HG02870 (cell line): ENCODE data around the gene MEPE.

Source experiments
- ATAC-seq: cut with Tn5 transposase; IDR thresholded peaks from one replicate; pipeline ENCODE4 v1.9.1; 2021; ENCODE audit warnings: mild to moderate bottlenecking, moderate library complexity; ENCODE audit not compliant: unreplicated experiment

The MEPE gene

DNA sequence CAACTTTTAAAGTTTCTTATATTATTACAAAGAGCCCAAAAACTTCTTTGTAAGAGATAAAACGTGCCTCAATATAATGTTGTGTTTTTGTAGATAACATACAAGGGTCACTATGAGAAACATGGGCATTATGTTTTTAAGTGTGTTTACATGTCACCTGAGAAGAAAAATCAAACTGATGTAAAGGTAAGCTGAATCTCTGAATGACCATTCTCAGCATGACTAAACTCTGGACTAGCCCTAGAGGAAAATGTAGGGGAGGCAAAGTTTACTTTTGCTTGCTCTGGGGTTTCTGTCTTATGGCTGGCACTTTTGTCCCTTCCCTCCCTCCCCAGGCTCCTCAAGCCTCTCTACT lies 6.8 kb downstream of the MEPE start:
- ATAC-seq, result no peak

DNA sequence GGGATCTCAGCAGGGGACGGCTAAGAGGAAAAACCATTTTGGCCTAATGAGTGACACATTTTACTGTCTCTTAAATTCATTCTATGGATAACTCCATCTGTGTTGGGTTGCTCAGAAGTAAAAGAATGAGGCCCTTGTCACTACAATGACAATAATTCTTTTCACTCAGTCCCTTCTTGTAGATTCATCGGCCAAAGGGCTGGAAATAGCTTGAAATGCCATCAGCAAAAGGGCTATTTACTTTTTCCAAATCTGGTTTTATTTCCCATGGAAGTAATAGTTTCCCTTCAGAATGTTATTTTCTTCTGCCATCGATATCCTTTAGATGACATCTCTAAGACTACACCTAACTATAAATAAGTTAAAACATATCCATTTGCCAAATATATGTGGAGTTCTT lies 7.4 kb downstream of the MEPE start:
- ATAC-seq, result no peak

DNA sequence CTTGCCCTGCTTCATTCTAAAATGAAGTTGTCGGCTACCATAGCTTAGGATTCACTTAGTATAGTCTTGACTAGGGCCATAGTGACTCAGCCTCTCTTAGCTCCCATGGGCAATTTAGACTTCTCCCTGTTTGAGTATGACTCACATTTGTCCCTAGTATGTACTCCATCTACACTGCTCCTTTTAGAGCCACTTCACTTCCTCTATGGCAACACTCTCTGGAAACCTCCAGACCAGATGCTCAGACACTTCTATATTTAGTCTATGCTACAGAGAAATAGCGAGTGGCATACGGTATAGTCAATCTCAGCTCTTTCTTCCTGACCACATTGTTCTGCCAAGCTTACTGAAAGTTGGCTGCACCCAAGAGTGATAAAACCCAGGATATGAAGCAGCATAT lies 11.2 kb downstream of the MEPE start:
- no peak for ATAC-seq

DNA sequence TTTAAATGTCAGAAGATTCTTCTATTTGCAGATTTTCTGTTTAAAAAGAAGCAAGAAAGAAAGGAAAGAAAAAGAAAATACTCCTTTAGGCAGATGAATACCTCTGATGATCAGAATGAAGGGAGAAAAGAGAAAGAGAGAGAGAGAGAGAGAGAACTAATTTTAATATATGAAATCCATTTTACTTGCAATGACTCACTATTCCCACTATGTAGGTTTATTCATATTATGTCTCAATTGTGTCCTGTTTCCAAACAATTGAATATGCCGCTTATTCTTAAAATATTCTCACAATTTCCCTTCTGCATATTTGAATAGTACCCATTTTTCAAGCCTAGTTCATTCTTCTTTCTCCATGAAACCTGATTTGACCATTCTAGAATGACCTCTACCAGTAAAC lies 11.7 kb downstream of the MEPE start:
- no peak for ATAC-seq

DNA sequence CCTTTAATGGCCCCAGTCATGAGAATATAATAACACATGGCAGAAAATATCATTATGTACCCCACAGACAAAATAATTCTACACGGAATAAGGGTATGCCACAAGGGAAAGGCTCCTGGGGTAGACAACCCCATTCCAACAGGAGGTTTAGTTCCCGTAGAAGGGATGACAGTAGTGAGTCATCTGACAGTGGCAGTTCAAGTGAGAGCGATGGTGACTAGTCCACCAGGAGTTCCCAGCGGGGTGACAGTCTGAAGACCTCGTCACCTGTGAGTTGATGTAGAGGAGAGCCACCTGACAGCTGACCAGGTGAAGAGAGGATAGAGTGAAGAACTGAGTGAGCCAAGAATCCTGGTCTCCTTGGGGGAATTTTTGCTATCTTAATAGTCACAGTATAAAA lies 13.5 kb downstream of the MEPE start:
- no peak for ATAC-seq

DNA sequence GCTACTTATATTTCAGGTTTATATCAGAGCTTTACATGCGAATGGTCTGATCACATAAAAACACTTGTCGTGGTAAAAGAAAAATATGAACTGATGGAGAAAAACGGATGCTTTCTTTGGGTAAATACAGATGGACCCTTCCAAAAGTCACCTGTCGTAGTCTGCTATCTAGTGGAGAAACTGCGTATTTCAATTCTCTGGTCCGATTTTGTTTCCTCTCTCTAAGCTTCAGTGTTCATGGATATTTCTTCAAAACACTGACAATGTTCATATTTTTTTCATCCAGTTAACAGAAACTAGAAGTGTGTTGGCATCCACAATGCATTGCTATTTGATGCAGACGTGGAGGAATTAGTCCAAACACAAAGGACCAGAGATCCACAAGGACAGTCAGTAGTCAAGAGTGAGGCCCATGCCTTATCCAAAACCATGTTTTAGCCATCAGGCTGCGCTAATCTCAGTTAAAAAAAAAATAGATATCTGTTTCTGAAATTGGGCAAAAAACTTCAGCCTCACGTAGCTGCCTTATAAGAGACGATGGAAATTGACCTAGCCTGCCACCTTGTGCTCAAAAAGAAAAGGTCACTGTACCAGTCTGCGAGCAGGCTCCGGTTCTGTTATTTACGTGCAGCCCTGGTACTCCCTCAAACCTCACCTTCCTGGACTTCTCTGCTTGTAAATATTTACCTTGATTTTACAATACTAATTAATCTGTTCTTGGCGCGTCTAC lies 16.0 kb downstream of the MEPE start:
- peak; percentile 98 for ATAC-seq

DNA sequence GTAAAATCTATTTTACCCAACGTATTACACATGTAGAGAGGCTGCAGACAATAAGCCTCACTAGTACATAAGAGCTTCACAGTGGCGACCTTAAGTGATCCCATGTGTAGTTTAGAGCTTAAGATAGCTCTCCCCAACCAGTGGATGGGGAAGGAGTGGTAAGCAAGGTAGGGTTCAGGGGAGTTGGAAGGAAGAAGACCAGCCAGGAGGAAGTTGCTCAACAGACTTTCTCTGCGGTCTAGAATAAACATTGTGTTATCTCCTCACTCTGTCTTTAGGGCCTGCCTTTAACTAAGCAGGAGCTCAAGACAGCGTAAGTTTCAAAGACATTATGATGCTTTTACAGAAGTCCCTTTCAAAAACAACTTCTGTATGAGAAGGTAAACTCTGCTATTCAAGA lies 16.8 kb downstream of the MEPE start:
- ATAC-seq, result no peak

DNA sequence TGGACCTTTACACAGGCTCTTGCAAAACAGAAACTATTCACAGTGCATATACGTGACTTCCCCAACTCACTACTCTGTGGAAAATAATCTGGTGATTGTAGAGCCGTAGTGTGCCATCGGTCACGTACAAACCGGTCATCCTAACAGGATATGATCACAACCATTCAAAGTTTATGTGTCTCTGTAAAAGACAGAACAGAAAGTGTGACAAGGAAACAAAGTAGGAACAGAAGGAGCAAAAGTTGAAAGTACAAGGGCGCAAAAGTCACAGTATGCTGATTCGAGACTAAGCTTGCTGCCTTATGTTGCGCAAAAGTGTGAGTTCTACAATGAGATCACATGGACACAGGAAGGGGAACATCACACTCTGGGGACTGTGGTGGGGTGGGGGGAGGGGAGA lies 18.6 kb downstream of the MEPE start:
- no peak for ATAC-seq

DNA sequence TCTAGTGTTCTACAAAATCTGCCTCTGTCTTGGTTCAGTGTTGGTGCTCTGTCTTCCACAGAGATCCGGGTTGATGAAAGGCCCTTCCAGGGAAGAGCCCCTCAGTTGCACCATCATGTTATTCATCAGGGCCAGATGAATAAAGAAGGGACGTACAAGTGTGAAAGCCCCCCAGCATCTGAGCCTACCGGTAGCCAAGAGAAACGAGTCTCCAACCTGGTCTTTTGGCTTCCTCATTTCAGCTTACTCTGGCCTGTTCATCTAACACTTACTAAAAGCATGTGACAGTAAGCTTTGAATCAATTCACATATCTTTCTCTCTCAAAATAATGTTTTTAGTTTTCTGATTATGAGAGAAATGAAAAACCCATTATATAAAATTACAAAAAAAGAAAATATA lies 19.2 kb downstream of the MEPE start:
- no peak for ATAC-seq

DNA sequence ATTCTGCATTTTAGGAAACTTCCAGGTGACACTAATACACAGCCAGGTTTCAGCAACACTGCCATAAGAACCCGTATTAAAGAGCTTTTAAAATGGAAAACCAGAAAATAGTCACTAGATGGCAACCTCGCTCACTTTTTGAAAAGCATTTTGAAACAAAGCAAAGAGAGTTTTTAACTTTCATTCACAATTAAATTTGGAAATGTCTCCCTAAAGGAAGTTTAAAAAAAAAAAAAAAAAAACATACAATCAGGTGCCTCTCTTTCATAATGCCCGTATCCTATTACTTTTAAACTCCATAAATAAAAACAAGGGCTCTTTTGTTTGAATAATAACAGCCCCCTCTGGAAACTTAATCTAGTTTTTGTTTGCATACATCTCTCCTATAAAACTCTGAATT lies 20.3 kb downstream of the MEPE start:
- no peak for ATAC-seq

DNA sequence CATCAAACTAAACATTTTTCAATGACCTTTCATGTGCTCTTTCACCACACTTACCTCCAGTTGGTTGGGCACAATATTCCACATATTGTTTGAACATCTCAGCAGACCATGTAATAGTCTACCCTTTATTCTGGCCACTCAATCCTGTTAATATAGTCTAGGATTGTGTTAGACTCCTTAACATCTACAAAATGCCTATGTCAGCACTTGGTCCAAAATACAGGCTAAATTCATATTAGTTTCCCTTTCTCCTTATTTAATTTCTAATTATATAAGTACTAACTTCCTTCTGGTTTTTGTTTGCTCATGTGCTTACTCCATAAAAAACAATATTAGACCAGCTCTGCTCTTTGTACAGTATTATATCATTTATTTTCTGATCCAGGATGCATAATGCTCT lies 21.1 kb downstream of the MEPE start:
- no peak for ATAC-seq

DNA sequence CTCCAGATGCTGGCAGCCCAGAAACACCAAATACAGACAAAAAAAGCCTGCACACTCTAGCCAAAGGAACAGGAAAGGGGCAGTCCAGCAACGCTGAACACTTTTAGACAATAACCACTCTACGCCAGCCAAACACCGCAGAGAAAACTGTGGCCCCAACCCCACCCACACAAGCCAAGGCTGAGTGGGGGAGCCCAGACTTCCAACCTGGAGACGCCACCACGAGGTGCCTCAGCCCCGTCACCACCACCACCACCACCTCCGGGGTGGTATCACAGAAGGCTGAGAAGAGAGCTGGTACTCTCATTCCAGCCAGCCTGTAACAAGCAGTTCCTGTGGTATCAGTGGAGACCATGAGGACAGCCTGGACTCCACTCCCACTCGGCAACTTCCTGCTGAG lies 22.8 kb downstream of the MEPE start:
- ATAC-seq, result no peak

DNA sequence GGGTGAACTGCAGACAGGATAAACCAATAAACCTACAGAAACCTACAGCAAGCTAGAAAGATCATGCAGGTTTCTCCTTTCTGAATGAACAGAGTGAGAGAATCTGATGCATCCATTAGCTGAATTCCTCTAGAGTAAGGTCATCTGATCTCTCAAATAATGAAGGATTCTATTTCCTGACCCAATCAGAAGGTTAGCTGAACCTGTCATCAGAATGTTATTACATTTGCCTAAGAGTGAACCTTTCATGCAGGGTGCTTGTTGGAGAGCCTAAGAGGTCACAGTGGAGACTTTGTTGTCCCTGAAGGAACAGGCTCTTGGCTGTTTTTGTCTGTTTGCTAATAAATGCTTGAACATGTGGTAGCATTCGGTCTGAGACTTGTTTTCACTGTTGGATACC lies 24.0 kb downstream of the MEPE start:
- ATAC-seq, result no peak

DNA sequence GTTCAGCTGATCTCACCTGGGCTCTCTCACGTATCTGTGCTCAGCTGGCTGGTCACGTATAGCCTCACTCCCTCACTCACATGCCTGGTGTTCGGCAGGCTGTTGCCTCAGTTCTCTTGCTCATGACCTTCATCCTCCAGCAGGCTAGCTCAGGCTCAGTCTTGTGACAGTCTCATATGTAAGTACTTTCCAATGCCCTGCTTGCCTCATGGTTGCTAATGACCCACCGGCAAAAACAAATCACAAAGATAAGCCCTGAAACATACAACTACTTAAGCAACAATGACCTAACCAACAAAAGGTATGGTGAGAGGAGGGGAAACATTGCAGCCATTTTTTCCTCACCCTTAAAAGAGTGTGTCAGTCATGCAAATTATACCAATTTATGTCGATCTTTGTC lies 25.0 kb downstream of the MEPE start:
- no peak for ATAC-seq

DNA sequence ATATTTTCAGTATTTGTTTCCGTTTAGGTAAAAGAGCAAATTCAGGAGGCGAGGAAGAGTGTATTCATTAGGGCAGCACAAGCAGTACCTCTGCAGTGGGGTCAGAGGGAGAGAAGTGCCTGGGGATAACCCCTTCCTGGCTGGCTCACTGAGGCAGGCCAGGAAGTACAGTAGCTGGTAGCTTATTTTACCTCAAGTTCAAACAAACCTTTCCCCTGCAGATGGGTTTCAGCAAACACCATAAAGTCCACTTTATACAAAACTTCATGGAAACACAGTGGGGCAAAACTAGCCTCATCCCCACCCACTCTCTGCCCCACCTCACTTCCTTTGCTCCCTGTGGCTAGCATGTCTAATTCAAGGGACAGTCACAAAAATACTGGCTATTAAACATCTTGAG lies 29.5 kb downstream of the MEPE start:
- ATAC-seq, result no peak

DNA sequence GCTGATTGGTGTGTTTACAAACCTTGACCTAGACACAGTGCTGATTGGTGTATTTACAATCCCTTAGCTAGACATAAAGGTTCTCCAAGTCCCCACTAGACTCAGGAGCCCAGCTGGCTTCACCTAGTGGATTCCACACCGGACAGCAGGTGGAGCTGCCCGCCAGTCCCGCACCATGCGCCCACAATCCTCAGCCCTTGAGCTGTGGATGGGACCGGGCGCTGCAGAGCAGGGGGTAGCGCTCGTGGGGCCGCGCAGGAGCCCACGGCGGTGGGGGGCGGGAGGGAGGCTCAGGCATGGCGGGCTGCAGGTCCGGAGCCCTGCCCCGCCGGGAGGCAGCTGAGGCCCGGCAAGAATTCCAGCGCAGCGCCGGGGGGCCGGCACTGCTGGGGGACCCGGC lies 30.7 kb downstream of the MEPE start:
- ATAC-seq, result no peak

DNA sequence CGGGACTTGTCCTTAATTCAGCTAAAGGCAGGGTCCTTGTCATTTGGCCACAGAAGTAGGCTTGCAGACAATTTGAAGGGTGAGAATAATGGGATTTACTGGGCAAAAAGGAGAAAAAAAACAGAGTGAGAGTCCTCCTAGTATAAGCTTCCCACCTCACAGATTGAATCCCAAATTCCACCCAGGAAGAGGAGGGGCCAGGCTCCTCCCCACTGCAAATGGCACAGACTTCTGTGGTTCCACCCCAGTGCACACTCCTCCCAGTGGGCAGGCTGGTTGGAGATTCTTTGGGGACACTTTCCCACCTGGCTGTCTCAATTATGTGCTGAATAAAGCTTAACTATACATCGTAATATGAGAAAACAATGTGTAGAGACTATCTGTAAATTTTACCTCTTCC lies 31.6 kb downstream of the MEPE start:
- no peak for ATAC-seq

DNA sequence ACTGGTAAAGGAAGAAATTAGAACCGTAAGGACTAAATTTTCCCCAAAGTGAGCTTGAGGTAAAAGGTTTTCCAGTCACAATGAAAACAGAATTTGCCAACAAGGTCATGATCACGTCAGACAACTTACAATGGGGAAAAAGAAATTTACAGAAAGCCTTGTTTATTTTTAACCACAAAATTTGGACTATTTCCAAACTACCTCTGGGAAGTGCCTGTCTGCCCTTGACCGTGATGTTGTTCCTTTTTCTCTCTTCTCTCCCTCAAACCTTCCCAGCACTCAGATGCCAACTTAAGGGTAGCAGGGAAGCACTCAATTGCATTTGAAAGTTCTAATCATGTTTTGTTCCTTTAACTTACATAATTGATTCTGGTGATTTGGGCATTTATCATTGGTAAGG lies 32.5 kb downstream of the MEPE start:
- ATAC-seq, result no peak

DNA sequence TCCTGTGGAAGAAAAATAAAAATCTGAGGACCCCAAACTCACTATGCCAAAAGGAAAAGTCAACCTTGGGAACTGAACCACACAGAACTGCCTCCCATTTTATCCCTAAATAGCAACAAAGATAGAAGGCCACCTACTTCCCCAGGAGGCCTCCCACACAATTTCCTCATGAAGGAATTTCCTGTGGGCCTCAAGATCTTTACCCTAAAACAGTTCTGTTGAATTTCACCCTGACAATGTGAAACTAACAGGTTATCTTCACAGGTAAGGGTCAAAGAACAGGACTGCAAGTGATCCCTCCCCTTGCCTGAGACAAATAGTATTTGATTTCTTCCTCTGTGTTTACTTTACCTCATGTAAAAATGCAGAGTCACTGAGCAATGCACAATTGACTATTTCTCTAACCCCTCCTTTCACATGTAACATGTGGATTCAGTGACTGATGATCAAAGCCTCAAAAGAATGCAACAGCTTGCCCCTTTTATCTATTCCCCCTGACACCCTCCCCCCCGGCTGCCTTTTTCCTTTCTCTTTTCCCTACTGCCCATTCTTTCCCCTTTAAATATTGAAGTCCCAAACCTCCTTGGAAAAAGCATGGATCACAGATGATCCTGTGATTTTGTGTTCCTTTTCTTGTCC lies 33.3 kb downstream of the MEPE start:
- ATAC-seq, result no peak

DNA sequence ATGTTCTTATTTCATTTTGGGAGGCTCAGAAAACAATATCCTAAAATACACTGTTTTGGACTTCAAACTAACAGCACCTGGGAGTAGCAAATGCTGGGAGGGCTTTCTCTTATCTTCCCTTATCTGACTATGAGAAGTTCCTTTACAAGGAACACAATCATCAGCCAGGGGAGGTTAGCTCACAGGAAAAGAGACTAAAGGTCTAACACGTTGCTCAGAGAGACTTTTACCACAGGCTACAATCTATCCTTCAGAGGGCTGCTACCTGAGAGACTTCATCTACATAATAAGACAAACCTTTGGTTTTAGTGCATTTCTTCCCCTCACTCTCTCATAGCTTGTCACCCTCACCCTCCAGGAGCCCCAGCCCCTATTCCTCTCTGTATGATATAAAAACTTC lies 35.8 kb downstream of the MEPE start:
- no peak for ATAC-seq

DNA sequence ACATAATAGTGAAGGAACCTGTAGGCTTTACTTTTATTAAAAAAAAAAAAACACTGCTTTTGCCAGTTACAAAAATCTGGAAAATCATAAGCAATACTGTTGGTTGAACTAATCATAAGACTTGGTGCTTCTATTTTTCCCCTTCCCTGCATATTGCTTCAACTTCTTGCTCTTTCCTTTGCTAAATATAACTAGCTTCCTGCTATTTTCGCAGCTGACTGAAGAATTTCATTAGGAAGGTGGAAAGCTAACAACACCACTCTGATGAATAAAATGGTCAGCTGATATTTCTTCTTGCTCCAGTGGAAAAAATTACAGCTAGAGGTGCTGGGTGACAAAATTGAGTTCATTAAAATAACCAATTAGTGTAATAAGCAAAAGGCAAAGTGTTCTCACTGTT lies 39.3 kb downstream of the MEPE start:
- no peak for ATAC-seq

DNA sequence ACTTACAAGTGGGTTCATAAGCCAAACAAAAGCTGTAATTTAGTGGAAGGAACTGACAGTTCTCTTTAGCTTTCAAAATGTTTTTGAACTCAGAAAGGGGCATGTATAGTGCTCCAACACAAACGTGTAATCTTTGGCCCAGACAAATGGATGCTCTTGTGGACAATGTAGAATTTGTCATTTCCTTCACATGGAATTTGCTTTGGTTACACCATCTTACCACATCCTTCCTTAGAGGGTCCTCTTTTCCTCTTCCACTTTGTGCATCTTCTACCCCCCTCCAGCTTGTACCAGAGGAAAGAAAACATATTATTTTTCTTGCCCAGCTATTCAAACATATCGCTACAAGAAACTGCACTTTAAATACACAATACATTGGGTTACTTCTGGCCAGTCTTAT lies 42.4 kb downstream of the MEPE start:
- ATAC-seq, result no peak

DNA sequence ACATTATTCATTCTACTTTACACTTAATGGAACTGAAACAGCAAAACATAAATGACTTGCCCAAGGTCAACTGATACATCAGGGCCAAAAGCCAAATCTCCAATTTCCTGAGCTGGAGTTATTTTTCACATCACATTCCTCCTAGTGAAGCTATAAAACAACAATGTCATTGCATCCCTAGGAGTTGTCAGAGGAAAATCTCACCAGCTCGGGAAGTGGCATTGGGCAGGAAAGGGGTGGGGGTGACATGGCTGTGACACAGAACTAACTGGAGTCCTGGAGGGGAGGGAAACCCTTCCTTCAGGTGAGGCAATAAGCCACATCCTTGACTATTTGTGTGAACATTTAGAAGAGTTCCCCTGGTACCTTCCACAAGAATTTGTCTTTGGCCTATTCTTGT lies 47.3 kb downstream of the MEPE start:
- ATAC-seq, result no peak
